Esophagus mucosa (tissue), 1 donor: ENCODE data around the gene PFKFB2. TPM values are rescaled to one million over a fixed set of nuclear protein-coding genes. Genes with fewer than 3 reads are reported as not detected.

Experiments used
- ATAC-seq: fragments of 200-7000 bp; cut with Tn5 transposase; one replicate; pipeline ENCODE4 v1.9.1; 2020
- total RNA-seq: library from RNA; stranded (reverse); gene quantifications from one replicate; pipeline ENCODE4 v1.2.4, GENCODE V29; 2023
- donor health status: DM: yes; HTN: yes; CAD: no.

The PFKFB2 gene
- total RNA-seq, 1 donor from 2014 or later, result 20.3 TPM

- ATAC-seq, result no peak
Measured at GRCh38 chr1:207067185-207067584, 14.1 kb downstream of the PFKFB2 start.

GRCh38 chr1:207067665-207068064, 14.6 kb downstream of the PFKFB2 start:
- ATAC-seq, result no peak

- ATAC-seq, result no peak
Measured at GRCh38 chr1:207069061-207069460, 16.0 kb downstream of the PFKFB2 start.

- ATAC-seq, result no peak
Measured at GRCh38 chr1:207069858-207070506, 16.9 kb downstream of the PFKFB2 start.

GRCh38 chr1:207070811-207071210, 17.7 kb downstream of the PFKFB2 start:
- ATAC-seq, result no peak

- ATAC-seq, result no peak
Measured at GRCh38 chr1:207071426-207071825, 18.4 kb downstream of the PFKFB2 start.

GRCh38 chr1:207072233-207072632, 19.2 kb downstream of the PFKFB2 start:
- ATAC-seq, result no peak

GRCh38 chr1:207073906-207074820, 21.1 kb downstream of the PFKFB2 start:
- ATAC-seq, result peak; percentile 70

GRCh38 chr1:207076181-207076955, 23.3 kb downstream of the PFKFB2 start:
- no peak for ATAC-seq

- no peak for ATAC-seq
Measured at GRCh38 chr1:207077012-207077411, 23.9 kb downstream of the PFKFB2 start.

- peak; percentile 83 for ATAC-seq
Measured at GRCh38 chr1:207077470-207078377, 24.6 kb downstream of the PFKFB2 start.

- ATAC-seq, result no peak
Measured at GRCh38 chr1:207078578-207079132, 25.6 kb downstream of the PFKFB2 start.

- no peak for ATAC-seq
Measured at GRCh38 chr1:207079706-207080241, 26.7 kb downstream of the PFKFB2 start.

GRCh38 chr1:207081088-207081487, 28.0 kb downstream of the PFKFB2 start:
- ATAC-seq, result no peak

- no peak for ATAC-seq
Measured at GRCh38 chr1:207081806-207082205, 28.7 kb downstream of the PFKFB2 start.

GRCh38 chr1:207084232-207084631, 31.2 kb downstream of the PFKFB2 start:
- ATAC-seq, result no peak

GRCh38 chr1:207084701-207085180, 31.7 kb downstream of the PFKFB2 start:
- ATAC-seq, result peak; percentile 49

- no peak for ATAC-seq
Measured at GRCh38 chr1:207085887-207086286, 32.8 kb downstream of the PFKFB2 start.

GRCh38 chr1:207088161-207088560, 35.1 kb downstream of the PFKFB2 start:
- no peak for ATAC-seq

- no peak for ATAC-seq
Measured at GRCh38 chr1:207088701-207089626, 35.9 kb downstream of the PFKFB2 start, which contains the start of gene C4BPB. Gene C4BPB, plus strand, starts transcription at chr1:207088860. Its CDS starts 672 bp downstream, at chr1:207089532.
